ENCODE results near the gene ST8SIA1.

DNA sequence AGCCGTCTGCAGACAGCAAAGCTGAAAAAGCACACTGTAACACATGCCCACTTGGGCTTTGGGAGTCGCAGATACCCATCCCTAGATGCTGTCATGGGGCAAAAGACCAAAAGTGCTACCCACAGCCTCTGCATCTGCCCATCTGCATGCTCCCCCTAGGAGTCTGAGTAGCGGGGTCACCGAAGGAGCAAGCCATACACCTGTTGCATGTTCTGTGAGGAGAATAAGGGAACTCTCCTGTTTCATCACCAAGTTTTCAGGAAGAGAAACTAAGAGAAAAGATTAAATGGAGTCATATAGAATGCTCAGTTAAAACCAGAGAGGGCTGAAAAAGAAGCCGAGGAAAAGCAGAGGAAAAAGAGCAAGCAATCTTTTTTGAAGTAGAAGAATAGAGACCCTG lies 13.7 kb upstream of the ST8SIA1 start:
- no peak for TF ChIP-seq CTCF (conservative IDR thresholded peaks at IDR 0.05; ENCODE audit: low read length)
- no peak for TF ChIP-seq EZH2phosphoT487 (IDR thresholded peaks at IDR 0.05; ENCODE audit: borderline replicate concordance, low read depth, low read length)
